Activated CD8-positive, alpha-beta T cell treated with anti-CD3 and anti-CD28 coated beads for 36 hours (primary cell): ENCODE measurements around the gene NHS. TPM values are rescaled to one million over a fixed set of nuclear protein-coding genes. Genes with fewer than 3 reads are reported as not detected.

Experiments
- ATAC-seq: fragments of 200-7000 bp; cut with Tn5 transposase; one replicate; pipeline ENCODE4 v1.10.0; 2021; ENCODE audit warnings: mild to moderate bottlenecking, moderate library complexity
- CTCF ChIA-PET: fragments of 350-600 bp; sonication (Branson Sonifier 250); formaldehyde crosslinking; loops from one replicate; lab custom pipeline; 2021; ENCODE audit warnings: antibody characterized with exemption; lab: Charles Lee
- POLR2A ChIA-PET: fragments of 350-600 bp; sonication (Branson Sonifier 250); formaldehyde crosslinking; loops from one replicate; lab custom pipeline; 2021; ENCODE audit warnings: antibody characterized with exemption; lab: Charles Lee
- DNase-seq: peaks from one replicate; pipeline ENCODE4 v3.0.0-alpha.2; 2020
- H3K27ac Mint-ChIP-seq: one replicate; pipeline ENCODE4 v1.8.0; 2021; ENCODE audit warnings: mild to moderate bottlenecking, mixed read lengths
- H3K27me3 Mint-ChIP-seq: one replicate; pipeline ENCODE4 v1.8.0; 2021; ENCODE audit warnings: mixed read lengths
- H3K36me3 Mint-ChIP-seq: one replicate; pipeline ENCODE4 v1.8.0; 2021; ENCODE audit warnings: low read depth, mixed read lengths
- H3K4me1 Mint-ChIP-seq: one replicate; pipeline ENCODE4 v1.8.0; 2021; ENCODE audit warnings: low read depth, mixed read lengths
- H3K4me3 Mint-ChIP-seq: one replicate; pipeline ENCODE4 v1.8.0; 2021; ENCODE audit warnings: mild to moderate bottlenecking, moderate library complexity, mixed read lengths
- H3K9me3 Mint-ChIP-seq: one replicate; pipeline ENCODE4 v1.8.0; 2021; ENCODE audit warnings: mixed read lengths
- CTCF ChIP-seq: fragments of 200-600 bp; IDR thresholded peaks from one replicate; pipeline ENCODE4 v1.8.0; 2022; ENCODE audit warnings: antibody characterized with exemption, mild to moderate bottlenecking
- intact Hi-C: fragments of 100-400 bp; cut with micrococcal nuclease; formaldehyde crosslinking; loops from one replicate; pipeline ENCODE4 v1.10.0; 2022
- total RNA-seq, 2 experiments: library from RNA; stranded (reverse); gene quantifications; one replicate each; pipeline ENCODE4 v1.2.3, GENCODE V29; 2021

NHS gene
- total RNA-seq, 2 experiments from 2014 or later: 6.9 to 7.3 TPM

GRCh38 chrX:17527135-17527701, 152.2 kb downstream of the NHS start:
- Mint-ChIP-seq H3K4me1 (peaks cover 7% of the 10 kb centered on the region), H3K27ac (no peak overlapping the region), H3K4me3 (no peak overlapping the region), H3K36me3 (no peaks in the 10 kb centered on the region), H3K27me3 (no peaks in the 10 kb centered on the region), H3K9me3 (no peaks in the 10 kb centered on the region)
- ChIA-PET POLR2A (no interaction called here), CTCF (no interaction called here)
- intact Hi-C loops: no loop called here
- no peak for ATAC-seq
- DNase-seq: no peak
- TF ChIP-seq CTCF: no peak

- intact Hi-C loops: no loop called here
- peaks cover 7% of the 10 kb centered on the region for H3K4me1 Mint-ChIP-seq
- H3K9me3 Mint-ChIP-seq: no peaks in the 10 kb centered on the region
- CTCF ChIA-PET: no interaction called here
- H3K27me3 Mint-ChIP-seq: no peaks in the 10 kb centered on the region
- no peak overlapping the region for H3K4me3 Mint-ChIP-seq
- no peak for TF ChIP-seq CTCF
- POLR2A ChIA-PET: no interaction called here
- no peaks in the 10 kb centered on the region for H3K36me3 Mint-ChIP-seq
- no peak overlapping the region for H3K27ac Mint-ChIP-seq
- DNase-seq (no peak), ATAC-seq (no peak)
Observed at GRCh38 chrX:17527922-17528321, 152.9 kb downstream of the NHS start.

GRCh38 chrX:17529151-17529745, 154.2 kb downstream of the NHS start:
- intact Hi-C loops: no loop called here
- no peak for TF ChIP-seq CTCF
- Mint-ChIP-seq H3K9me3 (no peaks in the 10 kb centered on the region), H3K4me3 (no peak overlapping the region), H3K36me3 (no peaks in the 10 kb centered on the region), H3K27ac (no peak overlapping the region), H3K4me1 (peaks cover 7% of the 10 kb centered on the region), H3K27me3 (no peaks in the 10 kb centered on the region)
- ChIA-PET CTCF (no interaction called here), POLR2A (no interaction called here)
- ATAC-seq (no peak), DNase-seq (no peak)

GRCh38 chrX:17531500-17531899, 156.5 kb downstream of the NHS start:
- Mint-ChIP-seq H3K9me3 (no peaks in the 10 kb centered on the region), H3K4me3 (no peak overlapping the region), H3K27ac (no peak overlapping the region), H3K27me3 (no peaks in the 10 kb centered on the region), H3K36me3 (no peaks in the 10 kb centered on the region), H3K4me1 (peaks cover 10% of the 10 kb centered on the region)
- DNase-seq: no peak
- no peak for ATAC-seq
- no peak for TF ChIP-seq CTCF
- POLR2A ChIA-PET: no interaction called here
- CTCF ChIA-PET: no interaction called here
- intact Hi-C loops: no loop called here

GRCh38 chrX:17535229-17535628, 160.2 kb downstream of the NHS start:
- no peak overlapping the region for H3K27ac Mint-ChIP-seq
- ChIA-PET POLR2A (no interaction called here), CTCF (interaction anchor here (1.0 to 1.7 kb wide), 3 partner anchors 19 to 57 kb away, joined by 4 to 6 read pairs (median 5); no protein-coding TSS in a partner anchor)
- no peaks in the 10 kb centered on the region for H3K9me3 Mint-ChIP-seq
- no peaks in the 10 kb centered on the region for H3K36me3 Mint-ChIP-seq
- no peaks in the 10 kb centered on the region for H3K27me3 Mint-ChIP-seq
- H3K4me1 Mint-ChIP-seq: peaks cover 14% of the 10 kb centered on the region
- DNase-seq: peak; percentile 62
- intact Hi-C loops: loop anchor here (5.0 kb wide), 2 partner anchors 57 to 147 kb away; no protein-coding TSS in a partner anchor
- no peak for TF ChIP-seq CTCF
- no peak overlapping the region for H3K4me3 Mint-ChIP-seq
- ATAC-seq: peak; percentile 76
